Measurements from ENCODE around the gene PWP2.
A peak's percentile ranks its signal among the peaks of the same experiment; 100 is the strongest.

Gene PWP2

GRCh38 chr21:44071359-44072104, 35.7 kb upstream of the PWP2 start:
- Histone ChIP-seq H3K27ac (ENCODE audit: low read depth, low read length) (peak overlapping the region; percentile 25), H3K4me3 (ENCODE audit: low read length) (no peak overlapping the region), H3K4me1 (ENCODE audit: control insufficient read depth, insufficient read depth, low read length) (peaks cover 8% of the 10 kb centered on the region), H3K27me3 (ENCODE audit: control insufficient read depth, insufficient read depth, low read length) (no peaks in the 10 kb centered on the region), H3K9ac (ENCODE audit: low read length) (no peak overlapping the region), H3K36me3 (ENCODE audit: control insufficient read depth, insufficient read depth, low read length) (peaks cover 16% of the 10 kb centered on the region)

- H3K9ac ChIP-seq (ENCODE audit: low read length) = no peak overlapping the region
- H3K4me3 ChIP-seq (ENCODE audit: low read length) = no peak overlapping the region
- H3K4me1 ChIP-seq (ENCODE audit: control insufficient read depth, insufficient read depth, low read length) = peaks cover 8% of the 10 kb centered on the region
- peaks cover 16% of the 10 kb centered on the region for H3K36me3 ChIP-seq (ENCODE audit: control insufficient read depth, insufficient read depth, low read length)
- H3K27me3 ChIP-seq (ENCODE audit: control insufficient read depth, insufficient read depth, low read length) = no peaks in the 10 kb centered on the region
- no peak overlapping the region for H3K27ac ChIP-seq (ENCODE audit: low read depth, low read length)
These were observed 35.1 kb upstream of the PWP2 start for GRCh38 chr21:44072111-44072510.

GRCh38 chr21:44074315-44074958, 32.8 kb upstream of the PWP2 start:
- no peak overlapping the region for H3K27ac ChIP-seq (ENCODE audit: low read depth, low read length)
- no peaks in the 10 kb centered on the region for H3K27me3 ChIP-seq (ENCODE audit: control insufficient read depth, insufficient read depth, low read length)
- peaks cover 8% of the 10 kb centered on the region for H3K4me1 ChIP-seq (ENCODE audit: control insufficient read depth, insufficient read depth, low read length)
- H3K4me3 ChIP-seq (ENCODE audit: low read length) = no peak overlapping the region
- H3K36me3 ChIP-seq (ENCODE audit: control insufficient read depth, insufficient read depth, low read length) = peaks cover 17% of the 10 kb centered on the region
- no peak overlapping the region for H3K9ac ChIP-seq (ENCODE audit: low read length)

GRCh38 chr21:44076316-44076715, 30.9 kb upstream of the PWP2 start:
- no peak overlapping the region for H3K27ac ChIP-seq (ENCODE audit: low read depth, low read length)
- no peak overlapping the region for H3K4me3 ChIP-seq (ENCODE audit: low read length)
- peaks cover 14% of the 10 kb centered on the region for H3K36me3 ChIP-seq (ENCODE audit: control insufficient read depth, insufficient read depth, low read length)
- no peaks in the 10 kb centered on the region for H3K27me3 ChIP-seq (ENCODE audit: control insufficient read depth, insufficient read depth, low read length)
- H3K4me1 ChIP-seq (ENCODE audit: control insufficient read depth, insufficient read depth, low read length) = peaks cover 4% of the 10 kb centered on the region
- no peak overlapping the region for H3K9ac ChIP-seq (ENCODE audit: low read length)

- no peaks in the 10 kb centered on the region for H3K27me3 ChIP-seq (ENCODE audit: control insufficient read depth, insufficient read depth, low read length)
- peaks cover 2% of the 10 kb centered on the region for H3K4me1 ChIP-seq (ENCODE audit: control insufficient read depth, insufficient read depth, low read length)
- no peak overlapping the region for H3K27ac ChIP-seq (ENCODE audit: low read depth, low read length)
- peaks cover 22% of the 10 kb centered on the region for H3K36me3 ChIP-seq (ENCODE audit: control insufficient read depth, insufficient read depth, low read length)
- no peak overlapping the region for H3K4me3 ChIP-seq (ENCODE audit: low read length)
- H3K9ac ChIP-seq (ENCODE audit: low read length) = no peak overlapping the region
These were observed 28.7 kb upstream of the PWP2 start for GRCh38 chr21:44078411-44078981.

- peaks cover 20% of the 10 kb centered on the region for H3K36me3 ChIP-seq (ENCODE audit: control insufficient read depth, insufficient read depth, low read length)
- no peak overlapping the region for H3K27ac ChIP-seq (ENCODE audit: low read depth, low read length)
- H3K4me1 ChIP-seq (ENCODE audit: control insufficient read depth, insufficient read depth, low read length) = peaks cover 2% of the 10 kb centered on the region
These were observed 27.8 kb upstream of the PWP2 start for GRCh38 chr21:44079446-44079845.

GRCh38 chr21:44079846-44080245, 27.4 kb upstream of the PWP2 start:
- Histone ChIP-seq H3K4me3 (ENCODE audit: low read length) (no peak overlapping the region), H3K36me3 (ENCODE audit: control insufficient read depth, insufficient read depth, low read length) (peaks cover 17% of the 10 kb centered on the region), H3K27ac (ENCODE audit: low read depth, low read length) (no peak overlapping the region), H3K27me3 (ENCODE audit: control insufficient read depth, insufficient read depth, low read length) (no peaks in the 10 kb centered on the region), H3K9ac (ENCODE audit: low read length) (no peak overlapping the region), H3K4me1 (ENCODE audit: control insufficient read depth, insufficient read depth, low read length) (peaks cover 2% of the 10 kb centered on the region)

More at GRCh38 chr21:44079446-44079845, 27.8 kb upstream of the PWP2 start:
- H3K9ac ChIP-seq (ENCODE audit: low read length) = no peak overlapping the region
- no peak overlapping the region for H3K4me3 ChIP-seq (ENCODE audit: low read length)
- H3K27me3 ChIP-seq (ENCODE audit: control insufficient read depth, insufficient read depth, low read length) = no peaks in the 10 kb centered on the region

- Histone ChIP-seq H3K4me1 (ENCODE audit: control insufficient read depth, insufficient read depth, low read length) (peaks cover 2% of the 10 kb centered on the region), H3K9ac (ENCODE audit: low read length) (no peak overlapping the region)
These were observed 24.4 kb upstream of the PWP2 start for GRCh38 chr21:44082648-44083440.

GRCh38 chr21:44083631-44084291, 23.4 kb upstream of the PWP2 start:
- no peak overlapping the region for H3K9ac ChIP-seq (ENCODE audit: low read length)
- H3K4me1 ChIP-seq (ENCODE audit: control insufficient read depth, insufficient read depth, low read length) = peaks cover 2% of the 10 kb centered on the region

More at GRCh38 chr21:44082648-44083440, 24.4 kb upstream of the PWP2 start:
- Histone ChIP-seq H3K4me3 (ENCODE audit: low read length) (no peak overlapping the region), H3K36me3 (ENCODE audit: control insufficient read depth, insufficient read depth, low read length) (peaks cover 23% of the 10 kb centered on the region), H3K27me3 (ENCODE audit: control insufficient read depth, insufficient read depth, low read length) (no peaks in the 10 kb centered on the region), H3K27ac (ENCODE audit: low read depth, low read length) (no peak overlapping the region)

GRCh38 chr21:44084496-44085241, 22.5 kb upstream of the PWP2 start:
- H3K4me1 ChIP-seq (ENCODE audit: control insufficient read depth, insufficient read depth, low read length) = peaks cover 2% of the 10 kb centered on the region
- H3K27me3 ChIP-seq (ENCODE audit: control insufficient read depth, insufficient read depth, low read length) = no peaks in the 10 kb centered on the region
- no peak overlapping the region for H3K9ac ChIP-seq (ENCODE audit: low read length)
- peaks cover 20% of the 10 kb centered on the region for H3K36me3 ChIP-seq (ENCODE audit: control insufficient read depth, insufficient read depth, low read length)
- no peak overlapping the region for H3K4me3 ChIP-seq (ENCODE audit: low read length)
- no peak overlapping the region for H3K27ac ChIP-seq (ENCODE audit: low read depth, low read length)

More at GRCh38 chr21:44083631-44084291, 23.4 kb upstream of the PWP2 start:
- Histone ChIP-seq H3K27me3 (ENCODE audit: control insufficient read depth, insufficient read depth, low read length) (no peaks in the 10 kb centered on the region), H3K27ac (ENCODE audit: low read depth, low read length) (no peak overlapping the region), H3K36me3 (ENCODE audit: control insufficient read depth, insufficient read depth, low read length) (peaks cover 21% of the 10 kb centered on the region), H3K4me3 (ENCODE audit: low read length) (no peak overlapping the region)

GRCh38 chr21:44085491-44086321, 21.5 kb upstream of the PWP2 start:
- peaks cover 2% of the 10 kb centered on the region for H3K4me1 ChIP-seq (ENCODE audit: control insufficient read depth, insufficient read depth, low read length)
- H3K27ac ChIP-seq (ENCODE audit: low read depth, low read length) = peak overlapping the region; percentile 34
- no peak overlapping the region for H3K9ac ChIP-seq (ENCODE audit: low read length)

More at GRCh38 chr21:44085491-44086321, 21.5 kb upstream of the PWP2 start:
- H3K27me3 ChIP-seq (ENCODE audit: control insufficient read depth, insufficient read depth, low read length) = no peaks in the 10 kb centered on the region
- no peak overlapping the region for H3K4me3 ChIP-seq (ENCODE audit: low read length)
- H3K36me3 ChIP-seq (ENCODE audit: control insufficient read depth, insufficient read depth, low read length) = peaks cover 25% of the 10 kb centered on the region

Data from rectal smooth muscle tissue (tissue), 1 donor.